HFFc6 (cell line): ENCODE measurements around the gene TTC33. TPM values are rescaled to one million over a fixed set of nuclear protein-coding genes. Genes with fewer than 3 reads are reported as not detected.

Experiments used
- DNase-seq: peaks from one replicate; pipeline ENCODE4 v3.0.0-alpha.2; 2018
- H3K27ac Mint-ChIP-seq: 2 replicates; pipeline ENCODE4 v1.8.0; 2020; ENCODE audit warnings: mild to moderate bottlenecking, mixed read lengths
- H3K27me3 Mint-ChIP-seq: 2 replicates; pipeline ENCODE4 v1.8.0; 2021; ENCODE audit warnings: mild to moderate bottlenecking, moderate library complexity, mixed read lengths; ENCODE audit not compliant: insufficient read depth
- H3K36me3 Mint-ChIP-seq: 2 replicates; pipeline ENCODE4 v1.8.0; 2021; ENCODE audit warnings: low read depth, mixed read lengths
- H3K4me1 Mint-ChIP-seq: 2 replicates; pipeline ENCODE4 v1.8.0; 2020; ENCODE audit warnings: low read depth, mixed read lengths
- H3K4me3 Mint-ChIP-seq: 2 replicates; pipeline ENCODE4 v1.8.0; 2020; ENCODE audit warnings: mild to moderate bottlenecking, moderate library complexity, mixed read lengths
- H3K9me3 Mint-ChIP-seq: 2 replicates; pipeline ENCODE4 v1.8.0; 2020; ENCODE audit warnings: mild to moderate bottlenecking, mixed read lengths
- total RNA-seq, 6 experiments: library from RNA; stranded (reverse); fragmentation: NEBNext Ultra II Directional; extraction: Animal tissue kit (Norgen Biotek cat#: 25700); gene quantifications; 2 replicates in 1 of 6; 3 replicates in 5 of 6; pipeline ENCODE4 v1.2.3, GENCODE V29; 2021
- TF ChIP-seq, protein P1 (sequence below): fragments of 200-600 bp; sonication (generic); IDR thresholded peaks from 2 replicates; pipeline ENCODE4 v1.5.0; 2021; ENCODE audit warnings: antibody characterized with exemption, mild to moderate bottlenecking

The TTC33 gene
- total RNA-seq, 6 experiments from 2014 or later = 8.6 to 11.3 (median 9.8) TPM

DNA sequence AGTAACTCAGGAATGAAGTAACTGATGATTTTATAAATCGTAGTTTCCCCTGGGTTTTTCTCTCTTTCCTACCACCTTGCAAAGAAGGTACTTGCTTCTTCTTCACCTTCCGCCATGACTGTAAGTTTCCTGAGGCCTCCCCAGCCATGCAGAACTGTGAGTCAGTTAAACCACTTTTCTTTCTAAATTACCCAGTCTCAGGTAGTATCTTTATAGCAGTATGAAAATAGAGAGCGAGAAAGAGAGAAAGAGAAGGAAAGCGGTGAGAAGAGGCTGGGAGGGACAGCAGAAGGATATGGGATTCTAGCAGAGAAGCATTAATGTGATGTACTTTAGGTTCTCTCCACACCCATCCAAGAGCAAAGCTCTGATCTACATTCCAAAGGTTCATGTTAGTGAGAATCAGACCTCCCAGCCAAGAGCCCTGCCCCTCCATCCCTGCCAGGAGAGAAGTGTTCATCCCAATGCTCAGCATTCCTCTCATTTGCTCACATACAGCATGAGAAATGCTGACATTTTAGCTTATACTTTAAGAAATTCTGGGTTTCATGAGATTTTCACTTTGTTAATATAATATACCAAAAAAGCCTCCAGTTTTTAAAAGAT is 261.0 kb downstream of the TTC33 start:
- Mint-ChIP-seq H3K4me3 (no peak overlapping the region), H3K27me3 (no peaks in the 10 kb centered on the region; the same call in 1 of the 2 replicates), H3K36me3 (no peaks in the 10 kb centered on the region), H3K27ac (peak overlapping the region; percentile 34; the same call in 1 of the 2 replicates), H3K4me1 (peaks cover 35% of the 10 kb centered on the region), H3K9me3 (no peaks in the 10 kb centered on the region)
- TF ChIP-seq, protein P1, sequence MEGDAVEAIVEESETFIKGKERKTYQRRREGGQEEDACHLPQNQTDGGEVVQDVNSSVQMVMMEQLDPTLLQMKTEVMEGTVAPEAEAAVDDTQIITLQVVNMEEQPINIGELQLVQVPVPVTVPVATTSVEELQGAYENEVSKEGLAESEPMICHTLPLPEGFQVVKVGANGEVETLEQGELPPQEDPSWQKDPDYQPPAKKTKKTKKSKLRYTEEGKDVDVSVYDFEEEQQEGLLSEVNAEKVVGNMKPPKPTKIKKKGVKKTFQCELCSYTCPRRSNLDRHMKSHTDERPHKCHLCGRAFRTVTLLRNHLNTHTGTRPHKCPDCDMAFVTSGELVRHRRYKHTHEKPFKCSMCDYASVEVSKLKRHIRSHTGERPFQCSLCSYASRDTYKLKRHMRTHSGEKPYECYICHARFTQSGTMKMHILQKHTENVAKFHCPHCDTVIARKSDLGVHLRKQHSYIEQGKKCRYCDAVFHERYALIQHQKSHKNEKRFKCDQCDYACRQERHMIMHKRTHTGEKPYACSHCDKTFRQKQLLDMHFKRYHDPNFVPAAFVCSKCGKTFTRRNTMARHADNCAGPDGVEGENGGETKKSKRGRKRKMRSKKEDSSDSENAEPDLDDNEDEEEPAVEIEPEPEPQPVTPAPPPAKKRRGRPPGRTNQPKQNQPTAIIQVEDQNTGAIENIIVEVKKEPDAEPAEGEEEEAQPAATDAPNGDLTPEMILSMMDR = no peak
- no peak for DNase-seq

DNA sequence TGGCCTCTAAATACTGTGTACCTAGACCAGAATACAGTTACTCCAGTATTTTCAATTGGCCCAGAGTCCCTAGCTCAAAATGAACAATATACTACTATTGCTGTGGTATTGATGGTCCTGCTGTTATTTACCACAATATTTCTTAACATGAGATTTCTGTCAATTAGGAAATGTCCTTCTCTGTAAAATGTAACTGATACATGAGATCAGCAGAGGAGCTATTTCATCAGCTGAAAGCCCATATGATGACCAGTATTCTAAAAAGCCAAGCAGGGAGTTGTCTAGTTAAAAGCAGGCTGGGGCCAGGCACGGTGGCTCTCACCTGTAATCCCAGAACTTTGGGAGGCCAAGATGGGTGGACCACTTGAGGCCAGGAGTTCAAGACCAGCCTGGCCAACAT is 263.7 kb downstream of the TTC33 start:
- no peaks in the 10 kb centered on the region for H3K9me3 Mint-ChIP-seq
- no peak overlapping the region for H3K4me3 Mint-ChIP-seq
- H3K27ac Mint-ChIP-seq = no peak overlapping the region
- DNase-seq = no peak
- no peaks in the 10 kb centered on the region for H3K36me3 Mint-ChIP-seq
- peaks cover 37% of the 10 kb centered on the region for H3K4me1 Mint-ChIP-seq
- TF ChIP-seq, protein P1 = no peak
- H3K27me3 Mint-ChIP-seq = no peaks in the 10 kb centered on the region; the same call in 1 of the 2 replicates

DNA sequence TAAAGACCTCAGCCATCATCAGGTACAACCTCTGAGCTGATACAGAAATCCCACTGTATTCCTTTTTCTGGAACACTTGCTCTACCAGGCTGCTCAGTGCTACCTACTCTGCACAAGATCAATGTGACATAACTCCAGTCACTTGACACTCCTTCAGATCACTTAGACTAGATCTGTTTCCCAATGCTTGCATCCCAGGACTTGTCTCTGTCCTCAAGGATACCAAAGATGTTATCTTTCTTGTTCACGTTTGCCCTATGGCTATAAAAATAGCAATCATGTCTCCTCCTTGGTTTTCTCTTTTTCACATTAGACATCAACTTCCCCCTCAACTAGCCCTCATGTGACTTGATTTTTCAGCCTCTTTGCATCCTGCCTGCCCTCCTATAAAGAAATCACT is 264.1 kb downstream of the TTC33 start:
- Mint-ChIP-seq H3K27me3 (no peaks in the 10 kb centered on the region; the same call in 1 of the 2 replicates), H3K36me3 (no peaks in the 10 kb centered on the region), H3K27ac (no peak overlapping the region), H3K9me3 (no peaks in the 10 kb centered on the region), H3K4me1 (peaks cover 41% of the 10 kb centered on the region), H3K4me3 (no peak overlapping the region)
- no peak for DNase-seq
- TF ChIP-seq, protein P1 = no peak

DNA sequence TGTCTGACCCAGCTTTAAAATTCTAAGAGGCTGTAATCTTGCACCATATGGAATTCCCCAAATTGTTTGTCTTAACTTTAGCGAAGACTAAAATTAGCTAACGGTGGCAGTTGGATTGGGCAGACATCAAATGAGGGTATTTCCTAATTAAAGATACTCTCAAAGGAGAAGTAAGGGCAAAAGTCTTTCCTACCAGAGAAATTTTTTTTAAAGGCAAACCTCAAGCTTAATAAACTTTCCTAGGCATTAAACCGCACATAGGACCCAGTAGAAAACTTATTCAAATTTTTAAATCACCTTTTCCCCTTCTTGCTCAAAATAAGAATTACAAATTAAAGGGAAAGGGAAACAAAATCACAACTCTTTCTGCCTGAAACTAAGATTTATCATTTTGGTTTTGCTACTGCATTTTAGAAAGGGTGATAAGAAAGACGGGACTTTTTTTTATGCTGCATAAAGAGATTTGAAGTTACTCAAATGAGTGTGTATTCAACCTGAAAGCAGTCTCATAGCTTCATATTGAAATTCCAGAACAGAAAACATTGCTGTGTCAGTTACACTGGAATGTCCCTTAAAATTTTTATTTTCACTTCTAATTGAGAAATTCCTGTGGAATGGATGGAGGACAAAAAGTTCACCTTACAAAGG is 265.2 kb downstream of the TTC33 start:
- no peaks in the 10 kb centered on the region; the same call in 1 of the 2 replicates for H3K27me3 Mint-ChIP-seq
- H3K9me3 Mint-ChIP-seq = no peaks in the 10 kb centered on the region
- H3K4me1 Mint-ChIP-seq = peaks cover 46% of the 10 kb centered on the region
- peak overlapping the region; percentile 59 for H3K4me3 Mint-ChIP-seq
- no peak for DNase-seq
- TF ChIP-seq, protein P1 = no peak
- H3K36me3 Mint-ChIP-seq = no peaks in the 10 kb centered on the region
- peak overlapping the region; percentile 35 for H3K27ac Mint-ChIP-seq

DNA sequence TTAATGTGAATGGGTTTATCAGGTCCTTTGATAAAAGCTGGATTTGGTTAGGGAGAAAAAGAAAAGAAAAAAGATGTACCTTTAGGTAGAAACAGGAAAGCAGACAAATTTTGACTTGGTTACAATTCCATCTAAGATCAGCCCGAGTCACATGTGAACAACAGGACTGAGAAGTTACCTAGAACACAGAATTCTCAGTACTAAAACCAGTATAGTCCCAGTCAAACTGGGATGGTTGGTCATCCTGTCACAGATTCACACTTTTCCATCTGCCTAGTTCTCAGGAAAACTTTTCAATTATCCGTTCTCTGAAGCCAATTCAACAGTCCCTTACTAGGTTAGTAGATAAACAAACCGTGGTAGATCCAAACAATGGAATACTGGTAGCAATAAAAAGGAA is 266.3 kb downstream of the TTC33 start:
- TF ChIP-seq, protein P1 = no peak
- H3K27ac Mint-ChIP-seq = no peak overlapping the region
- peaks cover 47% of the 10 kb centered on the region for H3K4me1 Mint-ChIP-seq
- no peaks in the 10 kb centered on the region for H3K9me3 Mint-ChIP-seq
- no peaks in the 10 kb centered on the region; the same call in 1 of the 2 replicates for H3K27me3 Mint-ChIP-seq
- H3K36me3 Mint-ChIP-seq = no peaks in the 10 kb centered on the region
- H3K4me3 Mint-ChIP-seq = no peak overlapping the region
- no peak for DNase-seq
